ENCODE measurements around the gene EVA1C.

EVA1C gene

DNA sequence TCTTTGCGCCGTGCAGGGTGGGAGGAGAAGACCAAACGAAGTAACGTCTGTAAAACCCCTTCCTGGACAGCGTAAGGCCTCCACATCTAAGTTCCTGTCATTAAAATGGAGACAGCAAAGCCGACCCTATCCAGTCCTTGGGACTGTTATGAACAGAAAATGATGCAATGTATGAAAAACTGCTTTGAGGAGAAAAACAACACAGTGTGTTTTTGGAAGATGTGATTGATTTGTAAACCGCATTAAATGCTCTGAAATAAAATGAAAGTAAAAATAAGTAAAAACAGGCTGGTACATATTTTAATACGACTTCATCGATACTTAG lies 18.9 kb upstream of the EVA1C start:
- in situ Hi-C loops (cut with MboI; ENCODE audit: low sequenced_read_pairs, unreplicated experiment): no loop called here
- TF ChIP-seq CTCF (IDR thresholded peaks at IDR 0.05; ENCODE audit: borderline replicate concordance, control extremely low read depth, extremely low read depth, insufficient read depth, missing control alignments): no peak
- no peak for DNase-seq (ENCODE audit: low spot score)

GRCh38 chr21:32403201-32403777 lies 9.2 kb upstream of the EVA1C start:
- peak; percentile 54 for TF ChIP-seq CTCF (IDR thresholded peaks at IDR 0.05; ENCODE audit: borderline replicate concordance, control extremely low read depth, extremely low read depth, insufficient read depth, missing control alignments)
- peak; percentile 52 for DNase-seq (ENCODE audit: low spot score)
- in situ Hi-C loops (cut with MboI; ENCODE audit: low sequenced_read_pairs, unreplicated experiment): loop anchor here (10.0 kb wide), 1 partner anchor 202 kb away; no protein-coding TSS in a partner anchor

GRCh38 chr21:32406405-32406804 lies 6.1 kb upstream of the EVA1C start:
- no peak for TF ChIP-seq CTCF (IDR thresholded peaks at IDR 0.05; ENCODE audit: borderline replicate concordance, control extremely low read depth, extremely low read depth, insufficient read depth, missing control alignments)
- no peak for DNase-seq (ENCODE audit: low spot score)
- in situ Hi-C loops (cut with MboI; ENCODE audit: low sequenced_read_pairs, unreplicated experiment): loop anchor here (10.0 kb wide), 1 partner anchor 198 kb away; no protein-coding TSS in a partner anchor

- in situ Hi-C loops (cut with MboI; ENCODE audit: low sequenced_read_pairs, unreplicated experiment): no loop called here
Observed at GRCh38 chr21:32410291-32410690, 2.2 kb upstream of the EVA1C start.

GRCh38 chr21:32410916-32411315 lies 1.6 kb upstream of the EVA1C start:
- no peak for TF ChIP-seq CTCF (IDR thresholded peaks at IDR 0.05; ENCODE audit: borderline replicate concordance, control extremely low read depth, extremely low read depth, insufficient read depth, missing control alignments)
- no peak for DNase-seq (ENCODE audit: low spot score)
- in situ Hi-C loops (cut with MboI; ENCODE audit: low sequenced_read_pairs, unreplicated experiment): no loop called here

More at GRCh38 chr21:32410291-32410690, 2.2 kb upstream of the EVA1C start:
- DNase-seq (ENCODE audit: low spot score): no peak
- no peak for TF ChIP-seq CTCF (IDR thresholded peaks at IDR 0.05; ENCODE audit: borderline replicate concordance, control extremely low read depth, extremely low read depth, insufficient read depth, missing control alignments)

DNA sequence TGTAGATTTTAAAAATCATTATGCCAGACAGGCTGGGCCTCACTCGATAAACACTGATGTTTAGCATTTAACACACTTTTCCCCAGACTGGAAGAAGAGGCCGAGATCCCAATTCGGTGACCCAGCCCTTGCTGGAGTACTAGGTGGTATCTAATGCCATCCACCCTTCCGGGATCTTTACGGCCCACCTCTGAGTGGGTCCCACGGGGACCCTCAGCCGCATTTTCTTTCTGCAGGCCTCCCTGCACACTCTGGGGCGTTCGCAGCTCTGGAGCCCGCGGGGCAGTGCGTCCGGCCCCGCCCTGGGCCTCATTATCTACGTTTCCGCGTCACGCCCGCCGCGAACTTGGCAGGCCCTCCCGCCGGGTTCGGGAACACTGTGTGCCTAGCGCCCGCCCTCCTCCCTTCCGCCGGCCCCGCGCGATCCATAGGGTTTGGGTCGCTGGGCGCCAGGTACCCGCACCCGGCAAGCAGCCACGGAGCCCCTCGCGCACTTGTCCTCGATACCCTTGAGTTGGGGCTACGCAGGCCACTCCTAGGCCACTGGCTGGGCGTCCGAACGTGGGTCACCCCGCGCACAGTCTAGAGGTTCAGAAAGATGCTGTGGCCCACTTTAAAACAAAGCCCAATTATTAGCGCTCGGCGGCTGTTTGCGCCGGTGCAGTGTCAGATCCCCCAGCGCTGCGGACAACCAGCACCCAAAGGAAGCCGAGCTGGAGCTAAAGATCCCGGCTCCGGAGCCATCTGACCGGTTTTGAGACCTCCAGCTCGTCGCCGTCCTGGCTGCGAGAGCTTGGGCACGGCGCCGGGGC lies 950 bp upstream of the EVA1C start:
- TF ChIP-seq CTCF (IDR thresholded peaks at IDR 0.05; ENCODE audit: borderline replicate concordance, control extremely low read depth, extremely low read depth, insufficient read depth, missing control alignments): no peak
- in situ Hi-C loops (cut with MboI; ENCODE audit: low sequenced_read_pairs, unreplicated experiment): no loop called here
- DNase-seq (ENCODE audit: low spot score): no peak

All from GM13976 (cell line).